ENCODE results near the gene CACNA1C.
"Not testable (repeated sequence)": the region's sequence is repeated elsewhere in the genome, so short reads cannot be mapped to it uniquely, and the experiment has no call there.

CACNA1C gene

GRCh38 chr12:2113119-2113912, 60.5 kb downstream of the CACNA1C start:
- DNase-seq, result no peak

- DNase-seq, result no peak
Observed at GRCh38 chr12:2114071-2114470, 61.3 kb downstream of the CACNA1C start.

- no peak for DNase-seq
Observed at GRCh38 chr12:2115101-2115845, 62.5 kb downstream of the CACNA1C start.

- no peak for DNase-seq
Observed at GRCh38 chr12:2117541-2117940, 64.8 kb downstream of the CACNA1C start.

- DNase-seq, result no peak
Observed at GRCh38 chr12:2118061-2118460, 65.3 kb downstream of the CACNA1C start.

GRCh38 chr12:2118481-2119255, 65.9 kb downstream of the CACNA1C start:
- DNase-seq, result no peak

GRCh38 chr12:2119266-2119665, 66.5 kb downstream of the CACNA1C start:
- no peak for DNase-seq

- DNase-seq, result no peak
Observed at GRCh38 chr12:2120982-2121758, 68.4 kb downstream of the CACNA1C start.

GRCh38 chr12:2124466-2125023, 71.8 kb downstream of the CACNA1C start:
- DNase-seq, result no peak

GRCh38 chr12:2125651-2126522, 73.1 kb downstream of the CACNA1C start:
- DNase-seq, result no peak

- DNase-seq, result no peak
Observed at GRCh38 chr12:2126676-2127406, 74.1 kb downstream of the CACNA1C start.

- DNase-seq, result no peak
Observed at GRCh38 chr12:2129076-2129475, 76.3 kb downstream of the CACNA1C start.

GRCh38 chr12:2135661-2136418, 83.1 kb downstream of the CACNA1C start:
- DNase-seq, result not testable (repeated sequence)

GRCh38 chr12:2136901-2137300, 84.1 kb downstream of the CACNA1C start:
- no peak for DNase-seq

- no peak for DNase-seq
Observed at GRCh38 chr12:2137711-2138110, 84.9 kb downstream of the CACNA1C start.

GRCh38 chr12:2138294-2138693, 85.5 kb downstream of the CACNA1C start:
- no peak for DNase-seq

GRCh38 chr12:2138871-2139308, 86.1 kb downstream of the CACNA1C start:
- no peak for DNase-seq

GRCh38 chr12:2139651-2140050, 86.9 kb downstream of the CACNA1C start:
- DNase-seq, result no peak

GRCh38 chr12:2140858-2141519, 88.2 kb downstream of the CACNA1C start:
- no peak for DNase-seq
